Stimulated activated CD8-positive, alpha-beta memory T cell treated with anti-CD3 and anti-CD28 coated beads, Interleukin-4, amount 100 ng/mL, for 48 hours (primary cell): Measurements from ENCODE around the gene SLAMF1.
"Not testable (repeated sequence)": the region's sequence is repeated elsewhere in the genome, so short reads cannot be mapped to it uniquely, and the experiment has no call there.

Experiments
- DNase-seq: peaks from one replicate; pipeline ENCODE4 v3.0.0-alpha.2; 2020

SLAMF1 gene, protein sequence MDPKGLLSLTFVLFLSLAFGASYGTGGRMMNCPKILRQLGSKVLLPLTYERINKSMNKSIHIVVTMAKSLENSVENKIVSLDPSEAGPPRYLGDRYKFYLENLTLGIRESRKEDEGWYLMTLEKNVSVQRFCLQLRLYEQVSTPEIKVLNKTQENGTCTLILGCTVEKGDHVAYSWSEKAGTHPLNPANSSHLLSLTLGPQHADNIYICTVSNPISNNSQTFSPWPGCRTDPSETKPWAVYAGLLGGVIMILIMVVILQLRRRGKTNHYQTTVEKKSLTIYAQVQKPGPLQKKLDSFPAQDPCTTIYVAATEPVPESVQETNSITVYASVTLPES

DNA sequence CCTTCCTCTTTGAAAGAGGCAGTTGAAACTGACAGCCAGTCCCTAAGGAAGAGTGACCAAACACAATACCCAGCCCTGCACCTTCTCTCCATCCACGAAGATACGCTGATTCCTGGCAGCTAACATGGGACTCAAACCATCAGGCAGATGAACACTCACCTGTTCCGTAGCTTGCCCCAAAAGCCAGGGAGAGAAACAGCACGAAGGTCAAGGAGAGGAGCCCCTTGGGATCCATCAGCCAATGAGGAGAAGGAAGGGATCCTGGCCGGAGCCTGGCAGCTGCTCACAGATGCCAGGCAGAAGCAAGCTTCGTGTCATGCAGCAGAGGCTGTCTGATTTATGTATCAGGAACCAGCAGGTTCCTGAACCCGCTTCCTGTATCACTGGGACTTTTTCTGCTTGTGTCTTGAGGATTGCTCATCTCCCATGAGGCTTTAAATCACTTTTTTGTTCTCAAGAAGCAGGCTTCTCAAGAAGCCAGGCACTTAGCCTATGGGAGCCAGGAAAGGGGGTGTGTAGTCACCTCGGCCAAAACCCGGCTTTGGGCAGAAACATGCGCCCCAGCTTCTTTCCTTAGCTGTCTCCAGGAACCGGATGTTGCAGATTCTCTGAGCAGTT is at the start of gene SLAMF1:
Gene SLAMF1 (minus strand): TSS at position 334 of the 618 bp plus-strand sequence. CDS start 99 bp downstream, at position 235.
- peak; percentile 73 for DNase-seq

DNA sequence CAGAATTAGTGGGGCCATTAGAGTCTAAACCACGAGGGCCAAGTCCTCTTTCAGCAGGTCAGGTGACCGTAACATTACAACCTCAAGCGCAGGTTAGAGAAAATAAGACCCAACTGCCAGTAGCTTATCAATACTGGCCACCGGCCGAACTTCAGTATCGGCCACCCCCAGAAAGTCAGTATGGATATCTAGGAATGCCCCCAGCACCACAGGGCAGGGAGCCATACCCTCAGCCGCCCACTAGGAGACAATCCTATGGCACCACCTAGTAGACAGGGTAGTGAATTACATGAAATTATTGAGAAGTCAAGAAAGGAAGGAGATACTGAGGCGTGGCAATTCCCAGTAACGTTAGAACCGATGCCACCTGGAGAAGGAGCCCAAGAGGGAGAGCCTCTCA is 45.5 kb upstream of the SLAMF1 start:
- not testable (repeated sequence) for DNase-seq

DNA sequence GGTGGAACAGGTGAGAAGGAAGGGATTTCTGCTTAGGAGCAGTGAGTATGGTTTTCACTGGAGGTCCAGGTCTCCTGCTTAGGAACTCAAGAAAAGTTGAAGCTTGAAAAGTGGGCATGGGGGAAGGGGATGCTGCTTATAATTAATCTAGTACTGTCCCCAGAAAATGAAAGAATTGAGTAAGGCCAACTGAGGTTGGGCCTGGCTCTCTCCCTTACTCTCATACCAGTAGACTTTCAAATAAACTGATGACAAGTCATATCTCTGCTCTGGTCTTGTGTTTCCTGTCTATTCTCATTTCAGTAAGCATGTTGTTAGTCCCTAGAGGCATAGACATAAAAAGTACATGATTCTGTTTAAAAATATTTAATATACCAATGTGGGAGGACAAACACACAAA is 38.4 kb upstream of the SLAMF1 start:
- DNase-seq: no peak

DNA sequence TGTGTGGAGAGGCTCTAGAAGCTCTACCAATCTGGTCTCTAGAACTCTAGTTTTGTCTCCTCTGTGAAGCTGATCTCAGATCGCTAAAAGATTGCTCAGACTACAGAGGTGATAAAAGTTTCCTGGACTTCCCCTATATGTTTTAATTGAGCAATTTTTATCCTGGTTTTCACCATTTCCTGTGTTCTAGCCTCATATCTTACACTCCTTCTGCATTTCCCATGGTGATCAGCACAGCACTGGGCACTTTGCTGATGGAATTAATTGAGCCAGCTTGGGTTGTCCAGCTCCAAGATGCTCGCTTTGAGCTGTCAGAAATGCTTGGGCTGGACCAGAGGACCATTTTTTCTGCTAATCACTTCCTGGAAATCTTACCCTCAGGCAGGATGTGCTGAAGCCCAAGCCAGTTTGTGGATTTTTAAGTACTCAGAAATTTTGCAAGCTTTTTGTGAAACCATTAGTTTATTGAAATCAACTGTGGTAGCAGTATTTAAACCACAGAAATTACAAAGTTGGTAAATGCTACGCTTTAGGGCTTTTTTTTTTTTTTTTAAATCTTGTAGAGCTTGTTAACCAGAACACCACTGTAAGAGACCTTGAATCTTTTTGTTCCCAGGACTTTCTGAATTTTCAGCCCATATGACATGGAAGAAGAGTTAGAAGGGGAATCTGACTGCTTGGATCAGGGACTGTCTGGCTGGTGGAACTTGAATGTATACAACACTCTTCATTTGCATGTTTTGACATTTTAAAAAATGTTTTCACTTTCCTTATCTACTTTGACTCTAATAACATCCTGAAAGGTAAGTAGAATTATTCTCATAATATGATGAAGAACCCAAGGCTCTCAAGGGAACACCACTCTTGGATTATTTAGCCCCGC is 36.4 kb upstream of the SLAMF1 start:
- DNase-seq: no peak

DNA sequence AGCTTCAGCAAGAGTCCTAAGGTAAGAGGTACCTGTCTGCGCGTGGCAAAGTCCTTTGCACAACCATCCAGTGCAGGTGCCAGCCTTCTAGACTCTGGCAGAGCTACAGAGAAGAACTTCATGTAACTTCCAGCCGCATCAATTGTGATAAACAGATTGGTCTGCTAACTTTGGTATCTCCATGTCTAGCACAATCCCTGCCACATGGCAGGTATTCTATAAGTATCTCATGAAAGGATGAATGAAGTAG is 35.0 kb upstream of the SLAMF1 start:
- DNase-seq: no peak

DNA sequence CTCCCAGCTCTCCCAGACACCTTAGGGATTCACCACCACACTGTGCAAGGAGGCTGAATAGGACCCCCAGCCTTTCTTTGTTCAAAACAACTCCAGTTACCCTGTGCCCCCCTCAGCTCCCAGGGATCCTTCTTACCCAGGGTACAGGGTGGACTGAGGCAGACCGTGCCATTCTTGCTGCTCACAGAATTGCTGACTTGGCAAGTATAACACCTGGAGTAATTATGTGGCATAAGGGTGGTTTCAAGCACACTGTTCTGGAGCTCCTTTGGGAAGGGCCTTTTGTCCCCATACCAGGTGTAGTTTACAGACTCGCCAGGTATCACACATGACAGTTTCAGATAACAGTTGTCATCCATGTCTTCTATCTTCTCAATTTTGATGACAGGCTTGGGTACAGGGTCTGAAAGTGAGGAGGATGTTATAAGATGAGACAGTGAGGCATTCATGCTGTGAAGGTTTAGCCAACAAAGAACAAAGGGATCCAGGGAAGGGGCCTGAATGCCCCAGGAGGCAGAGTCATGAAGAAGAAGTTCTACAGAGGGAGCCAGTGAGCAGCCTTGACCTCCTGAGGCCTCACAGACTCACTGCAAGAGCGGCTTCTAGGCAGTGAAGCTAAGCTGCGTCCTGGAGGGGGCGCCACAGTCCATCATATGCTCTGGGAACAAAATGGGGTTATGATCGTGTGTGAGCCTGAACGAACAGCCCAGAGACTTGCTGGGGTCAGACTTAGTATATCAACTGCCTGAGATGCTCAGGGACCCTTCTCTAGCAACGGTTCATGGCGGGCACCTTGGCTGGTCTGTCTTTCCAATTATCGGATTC is 34.4 kb upstream of the SLAMF1 start:
- peak; percentile 94 for DNase-seq

DNA sequence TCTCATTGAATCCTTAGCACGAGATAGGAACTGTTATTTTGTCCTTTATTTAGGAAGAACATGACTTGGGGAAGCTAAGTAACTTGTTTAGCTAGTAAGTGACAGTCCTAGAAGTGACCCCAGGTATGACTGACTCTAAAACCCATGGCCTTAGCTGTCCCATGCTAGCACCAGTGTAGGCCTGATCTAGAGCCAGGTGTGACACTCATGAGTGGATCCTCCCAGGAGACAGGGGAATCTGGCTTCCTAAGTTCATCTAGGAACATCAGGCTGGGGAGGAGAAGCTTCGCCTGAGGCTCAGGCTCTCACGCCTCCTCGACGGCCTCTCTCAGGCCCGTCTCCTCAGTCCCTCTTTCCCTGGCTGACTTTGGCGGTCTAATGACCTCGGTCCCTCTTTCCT is 33.6 kb upstream of the SLAMF1 start:
- DNase-seq: no peak

DNA sequence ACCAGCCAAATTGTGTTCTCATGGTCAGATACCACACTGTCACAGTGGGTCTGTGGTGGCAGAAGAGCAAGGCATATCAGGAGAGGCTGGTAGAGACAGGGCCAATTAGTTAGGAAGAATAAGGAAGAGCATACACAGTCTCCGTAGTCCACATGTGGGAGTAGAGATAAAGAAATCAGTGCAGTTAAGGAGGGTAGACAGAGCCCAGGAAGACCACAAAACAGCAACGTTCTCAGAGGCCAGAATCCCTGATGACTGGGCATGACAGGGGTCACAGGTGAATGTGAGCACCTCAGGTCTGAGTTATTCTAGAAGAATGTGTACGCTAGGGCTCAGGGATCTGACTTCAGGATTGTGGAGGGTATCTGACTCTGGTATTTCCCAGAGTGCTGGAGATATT is 33.0 kb upstream of the SLAMF1 start:
- DNase-seq: no peak

DNA sequence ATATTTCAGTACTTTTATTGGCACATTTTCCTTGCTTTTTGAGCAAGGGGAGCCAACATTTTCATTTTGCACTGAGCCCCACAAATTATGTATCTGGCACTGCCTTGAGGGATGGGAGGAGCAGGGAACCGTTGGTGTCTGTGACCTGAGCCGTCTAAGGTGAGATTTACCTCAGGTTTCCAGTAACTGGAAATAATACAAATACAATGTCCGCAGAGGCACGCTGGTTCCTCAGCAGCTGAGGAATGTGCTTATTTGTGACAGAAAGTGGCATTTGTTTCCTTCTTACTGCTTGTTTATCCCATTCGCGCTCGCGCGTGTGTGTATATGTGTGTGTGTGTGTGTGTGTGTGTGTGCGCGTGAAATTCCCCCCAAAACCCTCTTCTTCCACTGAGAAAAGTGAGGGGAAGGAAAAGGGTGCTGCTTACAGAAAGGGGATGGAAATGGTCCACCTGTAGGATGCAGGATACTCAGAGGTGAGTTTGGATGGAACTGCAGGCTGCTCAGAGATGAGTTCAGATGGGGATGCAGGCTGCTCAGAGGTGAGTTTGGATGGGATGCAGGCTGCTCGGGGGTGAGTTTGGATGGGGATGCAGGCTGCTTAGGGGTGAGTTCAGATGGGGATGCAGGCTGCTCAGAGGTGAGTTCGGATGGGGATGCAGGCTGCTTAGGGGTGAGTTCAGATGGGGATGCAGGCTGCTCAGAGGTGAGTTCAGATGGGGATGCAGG is 30.2 kb upstream of the SLAMF1 start:
- no peak for DNase-seq

DNA sequence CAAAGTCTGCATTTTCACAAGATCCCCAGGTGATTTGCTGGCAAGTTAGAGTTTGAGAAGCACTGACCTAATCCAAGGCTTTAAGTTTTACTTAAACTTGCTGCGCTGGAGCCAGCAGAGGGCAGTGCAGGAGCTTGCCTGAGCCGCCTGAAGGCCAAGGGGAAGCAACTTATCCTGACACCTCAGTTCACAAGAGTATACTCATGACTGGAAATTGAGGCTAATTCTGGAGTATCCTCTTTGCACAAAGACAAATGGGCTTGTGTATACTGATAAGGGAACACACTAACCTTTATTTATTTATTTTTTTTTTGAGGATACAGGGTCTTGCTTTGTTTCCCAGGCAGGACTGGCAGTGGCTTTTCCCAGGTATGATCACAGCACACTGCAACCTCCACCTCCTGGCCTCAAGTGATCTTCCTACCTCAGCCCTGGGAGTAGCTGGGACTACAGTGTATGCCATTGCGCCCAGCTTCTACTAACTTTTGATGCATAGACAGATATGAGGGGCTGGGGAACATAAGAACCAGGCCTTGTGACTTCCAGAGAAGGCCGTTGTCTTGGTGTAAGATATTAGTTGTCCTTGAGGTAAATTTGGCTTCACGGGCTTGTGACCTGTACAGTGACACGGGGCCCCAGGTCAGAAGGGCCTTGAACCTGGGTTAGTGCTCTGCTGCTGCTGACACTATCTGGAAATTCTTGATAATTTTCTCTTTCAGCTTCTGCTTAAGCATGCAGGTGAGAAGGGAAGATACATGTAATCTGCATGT is 29.0 kb upstream of the SLAMF1 start:
- peak; percentile 83 for DNase-seq

DNA sequence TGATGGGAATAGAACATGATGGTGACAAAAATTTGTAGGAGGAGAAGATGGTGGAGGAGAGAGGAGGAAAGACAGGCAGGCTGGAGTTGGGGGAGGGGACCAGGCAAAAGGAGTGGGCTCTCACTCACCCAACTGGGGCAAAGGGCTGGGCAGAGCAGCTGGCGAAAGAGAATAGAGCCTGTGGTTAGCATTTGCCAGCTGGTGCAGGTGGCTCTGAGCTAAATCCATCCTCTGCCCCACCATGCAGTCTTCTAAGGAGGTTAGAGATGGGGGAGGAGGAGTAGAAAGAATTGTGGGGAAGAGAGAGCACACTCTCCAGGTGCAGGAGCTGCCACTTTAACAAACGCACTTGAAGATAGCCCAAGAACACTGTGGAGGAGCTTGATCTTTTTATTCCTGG is 27.6 kb upstream of the SLAMF1 start:
- no peak for DNase-seq

DNA sequence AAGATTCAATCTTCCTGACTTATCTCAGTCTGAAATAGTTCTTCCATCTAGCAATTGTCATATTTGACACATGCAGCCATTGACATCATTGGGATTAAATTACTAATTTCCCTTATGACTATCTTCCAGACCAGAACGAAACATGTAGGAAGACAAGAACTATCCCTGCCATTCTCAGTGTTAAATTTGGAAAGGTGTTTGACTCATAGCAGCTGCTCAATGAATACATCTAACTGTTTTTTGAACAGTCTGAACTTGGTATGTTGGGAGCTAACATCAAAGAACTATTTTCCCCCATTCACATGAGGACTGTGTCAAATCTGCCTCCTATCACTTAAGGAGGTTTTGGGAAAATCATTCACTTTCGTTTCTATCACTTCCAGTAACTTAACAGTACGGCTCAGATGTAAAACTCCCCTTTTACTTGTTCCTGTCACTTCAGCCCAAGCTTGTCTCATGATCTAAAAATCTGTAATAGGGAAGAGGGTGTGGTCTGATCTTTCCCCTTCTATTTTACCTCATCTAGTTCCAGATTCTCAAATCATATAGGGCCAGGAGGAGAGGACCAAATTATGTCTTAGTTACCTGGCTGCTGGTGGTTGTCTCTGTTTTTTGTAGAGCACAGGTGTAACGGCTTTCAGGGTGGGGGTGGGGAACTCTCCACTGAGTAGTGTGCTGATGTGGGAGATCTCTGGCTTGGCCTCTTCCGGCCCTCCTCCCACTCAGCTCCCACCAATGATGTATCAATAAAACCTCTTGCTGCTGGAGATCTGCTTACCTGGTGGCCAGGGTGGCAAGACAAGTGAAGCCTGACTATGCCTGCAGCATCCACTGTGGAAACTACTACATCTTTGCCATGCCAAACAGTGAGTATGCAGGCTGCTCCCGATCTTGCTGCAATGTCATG is 26.2 kb upstream of the SLAMF1 start:
- peak; percentile 56 for DNase-seq

DNA sequence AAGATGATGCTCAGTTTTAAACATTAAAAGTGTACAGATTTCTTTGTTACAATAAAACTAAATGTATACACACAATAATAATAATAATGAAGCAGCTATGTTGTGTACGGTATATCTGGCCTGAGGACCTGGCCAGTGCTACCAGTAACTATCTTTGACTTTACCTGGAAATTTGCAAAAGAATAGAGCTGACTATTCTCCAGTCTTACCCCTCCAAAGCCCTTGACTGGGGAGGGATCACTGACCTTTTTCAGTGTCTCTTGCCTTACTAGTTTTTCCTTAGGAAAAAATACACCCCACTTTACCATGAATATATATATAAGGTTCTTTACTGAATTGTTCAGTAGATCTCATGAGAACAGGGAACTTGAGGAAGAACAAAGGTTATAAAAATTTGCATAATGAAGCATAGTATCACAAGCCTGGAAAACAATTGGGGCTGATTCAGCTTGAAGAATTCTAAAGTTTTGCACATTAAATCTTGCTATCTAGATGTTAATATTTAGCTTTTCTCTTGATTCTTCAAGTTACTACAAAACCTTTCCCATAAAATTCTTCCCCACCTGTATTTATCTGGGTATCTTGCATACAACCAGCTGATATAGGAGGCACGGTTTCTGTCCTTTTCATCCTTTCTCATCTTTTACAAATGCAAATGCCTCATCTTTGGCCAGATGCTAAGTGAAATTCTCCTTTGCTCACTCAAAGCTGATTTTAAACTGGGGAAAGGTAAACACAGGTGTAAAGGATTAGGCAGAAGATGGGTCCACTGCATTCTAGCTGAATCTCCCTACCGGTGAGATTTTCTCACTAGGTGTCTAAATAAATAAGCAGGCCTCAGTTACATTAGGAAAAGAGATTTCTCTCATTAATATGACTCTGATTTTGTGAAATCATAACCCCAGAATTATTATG is 25.0 kb upstream of the SLAMF1 start:
- DNase-seq: no peak

DNA sequence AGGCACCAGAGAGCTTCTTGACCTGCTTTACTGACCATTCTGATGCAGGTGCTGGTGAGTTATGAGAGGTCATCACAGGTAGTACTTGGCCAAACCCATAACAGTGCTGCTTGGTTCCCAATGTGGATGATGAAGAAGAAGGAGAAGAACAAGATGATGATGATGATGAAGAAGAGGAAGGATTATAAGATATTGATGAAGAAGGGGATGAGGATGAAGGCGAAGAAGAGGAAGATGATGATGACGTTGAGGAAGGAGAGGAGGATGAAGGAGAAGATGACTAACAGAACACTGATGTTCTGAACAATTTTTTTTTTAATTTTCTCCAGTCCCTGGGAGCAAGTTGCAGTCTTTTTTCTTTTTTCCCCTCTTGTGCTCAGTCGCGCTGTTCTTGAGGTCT is 23.9 kb upstream of the SLAMF1 start:
- DNase-seq: no peak

DNA sequence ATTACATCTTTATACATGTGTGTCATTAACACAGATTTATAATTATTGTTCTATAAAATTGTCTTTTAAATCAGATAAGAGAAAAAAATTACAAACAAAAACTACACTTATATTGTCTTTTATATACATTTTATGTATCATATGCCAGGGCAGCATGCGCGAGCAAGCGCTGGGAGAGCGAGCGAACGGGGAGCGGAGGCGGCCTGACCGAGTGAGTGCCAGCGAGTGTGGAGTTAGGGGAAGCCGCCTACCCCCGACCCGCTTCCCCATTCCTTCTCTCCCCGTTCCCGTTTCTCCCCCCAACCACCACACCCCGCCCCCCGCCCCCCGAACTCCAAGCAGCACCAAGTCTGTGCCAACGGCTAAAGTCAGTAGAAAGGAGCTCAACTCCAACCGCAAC is 23.0 kb upstream of the SLAMF1 start:
- no peak for DNase-seq

DNA sequence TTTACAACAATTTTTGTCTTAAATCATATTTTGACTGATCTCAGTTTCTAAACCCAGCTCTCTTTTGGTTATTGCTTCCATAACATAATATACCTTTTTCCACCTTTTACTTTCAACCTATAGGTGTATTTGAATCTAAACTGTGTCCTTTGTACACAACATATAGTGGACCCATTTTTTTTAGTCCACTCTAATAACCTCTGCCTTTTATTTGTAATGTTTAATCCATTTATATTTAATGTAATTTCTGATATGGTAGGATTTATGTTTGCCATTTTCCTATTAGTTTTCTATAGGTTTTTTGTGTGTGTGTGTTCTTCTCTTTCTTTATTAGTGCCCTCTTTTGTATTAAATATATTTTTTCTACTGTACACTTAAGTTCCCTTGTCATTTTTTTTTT is 22.4 kb upstream of the SLAMF1 start:
- no peak for DNase-seq

DNA sequence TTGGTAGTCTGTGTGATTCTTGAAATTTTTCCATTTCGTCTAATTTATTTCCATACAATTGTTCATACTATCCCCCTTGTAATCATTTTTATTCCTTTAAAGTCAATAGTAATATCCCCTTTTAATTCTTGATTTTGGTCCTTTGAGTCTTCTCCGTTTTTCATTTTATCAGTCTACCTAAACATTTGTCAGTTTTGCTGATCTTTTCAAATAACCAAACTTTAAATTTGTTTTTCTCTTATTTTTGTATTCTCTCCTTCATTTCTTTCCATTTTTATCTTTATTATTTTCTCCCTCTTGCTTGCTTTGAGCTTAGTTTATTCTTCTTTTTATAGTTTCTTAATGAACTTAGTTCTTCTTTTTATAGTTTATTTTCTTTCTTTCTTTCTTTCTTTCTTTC is 21.1 kb upstream of the SLAMF1 start:
- DNase-seq: no peak

DNA sequence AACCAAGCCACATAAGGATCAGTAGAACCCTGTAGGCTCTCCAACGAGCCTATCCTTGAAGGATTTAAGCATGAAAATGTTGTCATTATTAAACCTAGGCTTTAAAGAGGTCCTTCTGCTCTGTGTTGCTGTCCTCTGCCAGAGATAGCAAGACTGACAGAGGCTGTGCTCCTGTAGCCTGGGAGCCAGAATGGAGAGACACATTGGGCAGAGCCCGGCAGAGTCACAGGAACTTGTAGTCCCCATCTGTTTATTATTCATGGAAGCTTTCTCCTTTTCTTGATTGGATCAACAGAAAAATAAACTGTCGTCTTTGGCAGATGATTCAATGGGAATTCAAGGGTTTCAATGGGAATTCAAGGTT is 19.2 kb upstream of the SLAMF1 start:
- DNase-seq: no peak

DNA sequence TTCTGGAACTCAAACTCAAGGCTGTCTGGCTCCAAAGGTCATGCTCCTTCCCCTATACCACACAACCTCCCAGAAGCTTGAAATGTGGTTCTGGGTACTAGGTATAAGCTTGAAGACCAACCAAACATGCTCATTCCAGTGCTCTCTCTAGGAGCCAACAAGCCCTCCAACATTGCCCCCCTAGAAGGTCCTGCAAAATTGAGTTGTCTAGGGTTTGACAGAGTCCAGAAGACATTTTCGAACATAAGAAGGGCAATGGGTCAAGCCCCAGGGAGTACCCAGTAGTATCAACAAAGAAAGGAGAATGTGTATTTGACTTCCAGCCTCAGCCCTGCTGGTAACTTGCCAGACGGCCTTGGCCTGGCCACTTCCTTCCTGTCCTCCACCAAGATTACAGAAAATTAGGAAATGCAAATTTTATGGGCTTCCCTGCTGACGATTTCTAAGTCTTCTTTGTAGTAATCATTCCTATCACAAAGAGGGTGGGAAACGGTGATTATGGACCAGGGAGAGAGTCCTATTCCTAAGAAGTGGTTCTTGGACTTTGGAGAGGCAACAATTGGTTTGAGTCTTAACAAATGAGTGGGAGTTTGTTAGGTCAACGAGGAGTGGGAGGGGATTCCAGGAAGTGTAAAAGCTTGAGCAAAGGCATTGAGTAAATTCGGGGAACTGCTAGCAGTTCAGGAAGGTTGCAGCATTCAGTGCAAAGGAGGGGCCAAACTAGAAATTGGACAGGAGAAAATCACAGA is 18.7 kb upstream of the SLAMF1 start:
- DNase-seq: no peak
